ENCODE data around the gene FIGN.

DNA sequence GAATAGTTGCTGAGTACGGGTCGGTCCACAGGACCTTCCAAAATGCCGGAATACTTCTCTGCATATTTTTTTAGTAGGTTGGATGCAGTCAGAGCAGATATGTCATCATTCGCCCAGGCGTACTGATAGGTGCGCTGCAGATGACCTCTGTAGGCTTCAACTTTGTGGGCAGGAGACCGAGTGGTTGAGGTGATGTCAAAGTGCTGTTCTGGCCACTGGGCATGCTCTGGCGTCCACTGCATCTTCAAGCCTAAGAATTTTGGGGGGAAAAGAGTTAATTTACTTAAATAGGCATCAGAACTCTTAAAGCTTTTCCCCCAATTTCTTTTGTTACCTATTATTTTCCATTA lies 124.3 kb downstream of the FIGN start:
- no peak for TF ChIP-seq POLR2A (IDR thresholded peaks at IDR 0.05; ENCODE audit: borderline replicate concordance, extremely low read depth, insufficient read depth, insufficient read length)
- no peak for TF ChIP-seq EZH2 (IDR thresholded peaks at IDR 0.05)
- TF ChIP-seq, protein P1, sequence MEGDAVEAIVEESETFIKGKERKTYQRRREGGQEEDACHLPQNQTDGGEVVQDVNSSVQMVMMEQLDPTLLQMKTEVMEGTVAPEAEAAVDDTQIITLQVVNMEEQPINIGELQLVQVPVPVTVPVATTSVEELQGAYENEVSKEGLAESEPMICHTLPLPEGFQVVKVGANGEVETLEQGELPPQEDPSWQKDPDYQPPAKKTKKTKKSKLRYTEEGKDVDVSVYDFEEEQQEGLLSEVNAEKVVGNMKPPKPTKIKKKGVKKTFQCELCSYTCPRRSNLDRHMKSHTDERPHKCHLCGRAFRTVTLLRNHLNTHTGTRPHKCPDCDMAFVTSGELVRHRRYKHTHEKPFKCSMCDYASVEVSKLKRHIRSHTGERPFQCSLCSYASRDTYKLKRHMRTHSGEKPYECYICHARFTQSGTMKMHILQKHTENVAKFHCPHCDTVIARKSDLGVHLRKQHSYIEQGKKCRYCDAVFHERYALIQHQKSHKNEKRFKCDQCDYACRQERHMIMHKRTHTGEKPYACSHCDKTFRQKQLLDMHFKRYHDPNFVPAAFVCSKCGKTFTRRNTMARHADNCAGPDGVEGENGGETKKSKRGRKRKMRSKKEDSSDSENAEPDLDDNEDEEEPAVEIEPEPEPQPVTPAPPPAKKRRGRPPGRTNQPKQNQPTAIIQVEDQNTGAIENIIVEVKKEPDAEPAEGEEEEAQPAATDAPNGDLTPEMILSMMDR (IDR thresholded peaks at IDR 0.05 in 2 of 3, conservative IDR thresholded peaks at IDR 0.05 in 1 of 3; ENCODE audit: borderline replicate concordance in 1 of 3, insufficient read depth in 1 of 3, low read depth in 2 of 3, low read length in 2 of 3), result no peak
- TF ChIP-seq POLR2AphosphoS5 (IDR thresholded peaks at IDR 0.05; ENCODE audit: low read depth, low read length), result no peak
- no peak for TF ChIP-seq EZH2phosphoT487 (IDR thresholded peaks at IDR 0.05; ENCODE audit: borderline replicate concordance)
- TF ChIP-seq, protein P2, sequence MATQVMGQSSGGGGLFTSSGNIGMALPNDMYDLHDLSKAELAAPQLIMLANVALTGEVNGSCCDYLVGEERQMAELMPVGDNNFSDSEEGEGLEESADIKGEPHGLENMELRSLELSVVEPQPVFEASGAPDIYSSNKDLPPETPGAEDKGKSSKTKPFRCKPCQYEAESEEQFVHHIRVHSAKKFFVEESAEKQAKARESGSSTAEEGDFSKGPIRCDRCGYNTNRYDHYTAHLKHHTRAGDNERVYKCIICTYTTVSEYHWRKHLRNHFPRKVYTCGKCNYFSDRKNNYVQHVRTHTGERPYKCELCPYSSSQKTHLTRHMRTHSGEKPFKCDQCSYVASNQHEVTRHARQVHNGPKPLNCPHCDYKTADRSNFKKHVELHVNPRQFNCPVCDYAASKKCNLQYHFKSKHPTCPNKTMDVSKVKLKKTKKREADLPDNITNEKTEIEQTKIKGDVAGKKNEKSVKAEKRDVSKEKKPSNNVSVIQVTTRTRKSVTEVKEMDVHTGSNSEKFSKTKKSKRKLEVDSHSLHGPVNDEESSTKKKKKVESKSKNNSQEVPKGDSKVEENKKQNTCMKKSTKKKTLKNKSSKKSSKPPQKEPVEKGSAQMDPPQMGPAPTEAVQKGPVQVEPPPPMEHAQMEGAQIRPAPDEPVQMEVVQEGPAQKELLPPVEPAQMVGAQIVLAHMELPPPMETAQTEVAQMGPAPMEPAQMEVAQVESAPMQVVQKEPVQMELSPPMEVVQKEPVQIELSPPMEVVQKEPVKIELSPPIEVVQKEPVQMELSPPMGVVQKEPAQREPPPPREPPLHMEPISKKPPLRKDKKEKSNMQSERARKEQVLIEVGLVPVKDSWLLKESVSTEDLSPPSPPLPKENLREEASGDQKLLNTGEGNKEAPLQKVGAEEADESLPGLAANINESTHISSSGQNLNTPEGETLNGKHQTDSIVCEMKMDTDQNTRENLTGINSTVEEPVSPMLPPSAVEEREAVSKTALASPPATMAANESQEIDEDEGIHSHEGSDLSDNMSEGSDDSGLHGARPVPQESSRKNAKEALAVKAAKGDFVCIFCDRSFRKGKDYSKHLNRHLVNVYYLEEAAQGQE (IDR thresholded peaks at IDR 0.05; ENCODE audit: low read depth), result no peak
- TF ChIP-seq JUND (IDR thresholded peaks at IDR 0.05), result no peak

All from HCT116 (cell line).